ENCODE measurements around the gene ITPK1.

Gene ITPK1

GRCh38 chr14:93040443-93040842 lies 75.3 kb downstream of the ITPK1 start:
- DNase-seq = no peak

GRCh38 chr14:93039649-93040315 lies 75.9 kb downstream of the ITPK1 start:
- no peak for DNase-seq

- DNase-seq = no peak
Observed at GRCh38 chr14:93037351-93037750, 78.4 kb downstream of the ITPK1 start.

- DNase-seq = no peak
Observed at GRCh38 chr14:93036652-93037345, 78.9 kb downstream of the ITPK1 start.

GRCh38 chr14:93035917-93036651 lies 79.6 kb downstream of the ITPK1 start:
- no peak for DNase-seq

GRCh38 chr14:93035585-93035916 lies 80.2 kb downstream of the ITPK1 start:
- DNase-seq = no peak

- DNase-seq = no peak
Observed at GRCh38 chr14:93034671-93034994, 81.1 kb downstream of the ITPK1 start.

GRCh38 chr14:93033983-93034670 lies 81.6 kb downstream of the ITPK1 start:
- no peak for DNase-seq

- DNase-seq = no peak
Observed at GRCh38 chr14:93033084-93033982, 82.4 kb downstream of the ITPK1 start.

- no peak for DNase-seq
Observed at GRCh38 chr14:93032421-93032936, 83.2 kb downstream of the ITPK1 start.

- DNase-seq = no peak
Observed at GRCh38 chr14:93031505-93032315, 84.0 kb downstream of the ITPK1 start.

- no peak for DNase-seq
Observed at GRCh38 chr14:93030761-93031160, 85.0 kb downstream of the ITPK1 start.

GRCh38 chr14:93029911-93030508 lies 85.7 kb downstream of the ITPK1 start:
- DNase-seq = no peak

GRCh38 chr14:93029417-93029816 lies 86.3 kb downstream of the ITPK1 start:
- no peak for DNase-seq

- DNase-seq = no peak
Observed at GRCh38 chr14:93028724-93029076, 87.0 kb downstream of the ITPK1 start.

- DNase-seq = no peak
Observed at GRCh38 chr14:93027810-93028723, 87.7 kb downstream of the ITPK1 start.

- no peak for DNase-seq
Observed at GRCh38 chr14:93026339-93026738, 89.4 kb downstream of the ITPK1 start.

GRCh38 chr14:93025055-93025454 lies 90.7 kb downstream of the ITPK1 start:
- DNase-seq = no peak

GRCh38 chr14:93024493-93024892 lies 91.2 kb downstream of the ITPK1 start:
- DNase-seq = no peak

Data from NCI-H1092 treated with DMSO at 0.1 percent for 48 hours (cell line).